Measurements from ENCODE around the gene PBX4.

PBX4 gene

DNA sequence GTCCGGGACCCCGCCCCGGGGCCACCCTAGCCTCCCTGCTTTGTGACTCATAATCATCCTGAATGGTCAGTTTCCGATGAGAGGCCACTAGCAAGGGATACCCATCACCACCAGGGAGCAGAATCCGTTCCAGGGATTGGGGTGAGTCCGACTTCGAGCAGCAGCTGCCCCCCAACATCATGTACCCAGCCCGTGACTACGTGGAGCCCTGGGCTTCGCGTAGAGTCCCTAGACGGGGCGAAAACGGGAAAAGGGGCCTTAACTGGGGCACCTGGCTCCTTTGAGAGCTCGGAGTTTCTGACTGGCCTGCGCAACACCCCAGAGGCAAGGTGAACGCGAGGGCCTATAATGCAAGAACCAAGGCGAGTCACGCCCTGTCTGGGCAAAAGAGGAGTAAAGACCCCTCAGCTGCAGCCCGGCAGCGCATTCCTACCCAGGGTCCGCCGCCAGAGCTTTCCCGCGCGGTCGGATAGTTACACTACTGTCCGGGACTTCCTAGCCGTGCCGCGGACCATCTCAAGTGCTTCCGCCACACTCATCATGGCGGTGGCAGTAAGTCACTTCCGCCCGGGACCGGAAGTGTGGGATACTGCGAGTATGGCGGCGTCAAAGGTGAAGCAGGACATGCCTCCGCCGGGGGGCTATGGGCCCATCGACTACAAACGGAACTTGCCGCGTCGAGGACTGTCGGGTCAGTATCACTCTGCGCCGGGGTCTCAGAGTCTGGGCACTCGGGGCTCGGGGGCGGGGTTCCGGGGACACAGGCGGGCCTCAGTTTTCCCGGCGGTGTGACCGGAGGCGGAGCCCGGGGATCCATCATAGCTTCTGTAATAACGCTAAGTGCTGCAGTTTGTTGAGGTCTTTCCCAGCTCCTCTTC, 102.6 kb downstream of the PBX4 start, which contains the start of gene NDUFA13:
NDUFA13 (plus strand) TSS at position 584 of the 878 bp plus-strand sequence; CDS start at position 598, 14 bp downstream.
- Histone ChIP-seq H3K36me3 (ENCODE audit: control insufficient read depth, insufficient read depth, low read length) (peaks cover 29% of the 10 kb centered on the region), H3K9me3 (ENCODE audit: control insufficient read depth, low read length) (no peaks in the 10 kb centered on the region), H3K4me3 (ENCODE audit: extremely low read depth, insufficient read depth, low read length, poor library complexity, severe bottlenecking) (peak within 1 kb of the TSS; percentile 76), H3K27ac (ENCODE audit: low read depth, low read length, severe bottlenecking) (peak within 1 kb of the TSS; percentile 75), H3K4me1 (ENCODE audit: control insufficient read depth, insufficient read depth, low read length, poor library complexity, severe bottlenecking) (peaks cover 9% of the 10 kb centered on the region)
- WGBS, 2 experiments (ENCODE audit: insufficient coverage in 2 of 2), result 11 to 12% methylated on average over 53 to 59 of the region's 61 CpGs

DNA sequence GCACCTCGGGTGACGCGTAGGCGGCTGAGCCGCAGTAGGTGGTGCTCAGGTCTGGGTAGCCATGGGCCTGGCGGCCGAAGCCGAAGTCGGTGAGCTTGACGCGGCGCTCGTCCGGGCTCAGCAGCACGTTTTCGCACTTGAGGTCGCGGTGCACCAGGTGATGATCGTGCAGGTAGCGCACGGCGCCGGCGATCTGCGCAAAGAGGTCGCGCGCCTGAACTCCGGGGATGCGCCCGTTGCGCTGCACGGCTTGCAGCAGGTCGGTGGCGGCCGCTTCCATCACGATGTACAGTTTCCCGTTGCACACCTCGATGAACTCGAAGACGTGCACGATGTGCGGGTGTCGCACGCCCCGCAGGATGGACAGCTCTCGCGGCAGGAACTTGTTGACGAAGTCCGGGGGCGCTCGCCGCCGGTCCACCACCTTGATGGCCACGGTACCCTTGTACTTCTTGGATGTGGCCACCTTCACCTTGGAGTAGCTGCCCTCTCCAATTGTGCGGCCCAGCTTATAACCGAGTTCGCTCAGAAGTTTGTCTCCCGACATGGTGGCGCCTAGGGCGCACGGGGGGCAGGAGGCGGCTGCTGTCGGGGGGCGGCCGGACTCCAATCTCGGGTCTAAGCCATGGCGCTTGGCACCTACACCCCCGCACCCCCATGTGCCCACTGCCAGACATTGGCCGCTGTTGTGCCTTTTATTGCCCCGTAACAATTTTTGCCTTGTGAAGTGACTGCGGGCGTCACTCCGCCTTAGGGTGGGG, 103.4 kb downstream of the PBX4 start, which contains the start of gene TSSK6:
TSSK6 (minus strand) TSS at position 668 of the 761 bp plus-strand sequence; CDS start at position 547, 121 bp downstream.
- peak within 1 kb of the TSS; percentile 75 for H3K27ac ChIP-seq (ENCODE audit: low read depth, low read length, severe bottlenecking)
- H3K4me3 ChIP-seq (ENCODE audit: extremely low read depth, insufficient read depth, low read length, poor library complexity, severe bottlenecking), result peak within 1 kb of the TSS; percentile 76
- H3K4me1 ChIP-seq (ENCODE audit: control insufficient read depth, insufficient read depth, low read length, poor library complexity, severe bottlenecking), result peaks cover 9% of the 10 kb centered on the region
- H3K9me3 ChIP-seq (ENCODE audit: control insufficient read depth, low read length), result no peaks in the 10 kb centered on the region
- 97 to 98% methylated on average over 73 to 74 of the region's 74 CpGs for WGBS, 2 experiments (ENCODE audit: insufficient coverage in 2 of 2)
- peaks cover 22% of the 10 kb centered on the region for H3K36me3 ChIP-seq (ENCODE audit: control insufficient read depth, insufficient read depth, low read length)

DNA sequence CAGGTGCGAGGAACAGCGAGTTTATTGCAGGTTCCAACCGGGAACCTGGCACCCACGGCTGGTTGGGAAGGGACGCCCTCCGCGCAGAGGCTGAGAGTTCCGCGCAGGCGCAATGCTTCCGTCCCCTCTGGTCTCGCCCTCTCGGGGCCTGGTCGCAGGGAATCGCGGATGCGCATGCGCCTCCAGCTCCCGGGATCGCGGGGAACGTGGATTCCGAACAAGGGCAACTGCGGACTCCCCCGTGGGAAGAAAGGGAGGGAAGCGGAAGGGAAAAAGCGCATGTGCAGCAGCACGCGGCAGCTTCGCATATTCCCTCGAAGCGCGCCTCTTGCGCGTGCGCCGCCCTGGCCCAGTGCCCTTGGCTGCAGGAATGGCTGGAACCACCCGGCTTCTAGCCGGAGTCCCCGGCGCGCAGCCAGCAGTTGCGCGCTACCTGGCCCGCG, 104.3 kb downstream of the PBX4 start:
- Histone ChIP-seq H3K27ac (ENCODE audit: low read depth, low read length, severe bottlenecking) (no peak overlapping the region), H3K4me1 (ENCODE audit: control insufficient read depth, insufficient read depth, low read length, poor library complexity, severe bottlenecking) (peaks cover 9% of the 10 kb centered on the region), H3K36me3 (ENCODE audit: control insufficient read depth, insufficient read depth, low read length) (peaks cover 13% of the 10 kb centered on the region), H3K4me3 (ENCODE audit: extremely low read depth, insufficient read depth, low read length, poor library complexity, severe bottlenecking) (no peak overlapping the region), H3K9me3 (ENCODE audit: control insufficient read depth, low read length) (no peaks in the 10 kb centered on the region)
- 96 to 98% methylated on average over 44 to 46 of the region's 46 CpGs for WGBS, 2 experiments (ENCODE audit: insufficient coverage in 2 of 2)

DNA sequence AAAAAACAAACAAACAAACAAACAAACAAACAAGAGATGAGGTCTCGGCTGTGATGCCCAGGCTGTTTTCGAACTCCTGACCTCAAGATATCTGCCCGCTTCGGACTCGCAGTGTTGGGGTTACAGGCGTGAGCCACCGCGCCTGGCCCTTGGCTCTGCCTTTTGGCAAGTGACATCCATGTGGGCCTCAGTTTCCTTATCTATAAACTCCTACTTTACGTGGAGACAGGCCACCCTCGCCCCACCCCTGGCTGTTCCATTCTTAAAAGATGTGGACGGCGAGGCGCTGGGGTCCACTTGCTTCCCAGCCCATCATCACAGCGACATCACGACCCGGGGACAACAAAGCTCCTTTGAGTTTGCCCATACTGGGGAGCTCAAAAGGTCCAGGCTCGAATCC, 104.8 kb downstream of the PBX4 start:
- 92 to 99% methylated on average over 14 to 17 of the region's 17 CpGs for WGBS, 2 experiments (ENCODE audit: insufficient coverage in 2 of 2)
- H3K27ac ChIP-seq (ENCODE audit: low read depth, low read length, severe bottlenecking), result no peak overlapping the region
- H3K9me3 ChIP-seq (ENCODE audit: control insufficient read depth, low read length), result no peaks in the 10 kb centered on the region
- no peak overlapping the region for H3K4me3 ChIP-seq (ENCODE audit: extremely low read depth, insufficient read depth, low read length, poor library complexity, severe bottlenecking)
- peaks cover 10% of the 10 kb centered on the region for H3K36me3 ChIP-seq (ENCODE audit: control insufficient read depth, insufficient read depth, low read length)
- H3K4me1 ChIP-seq (ENCODE audit: control insufficient read depth, insufficient read depth, low read length, poor library complexity, severe bottlenecking), result peaks cover 9% of the 10 kb centered on the region
